SK-N-SH (cell line): ENCODE data around the gene DOCK8. TPM values are rescaled to one million over a fixed set of nuclear protein-coding genes. Genes with fewer than 3 reads are reported as not detected.

ENCODE experiments used
- CTCF ChIA-PET: fragments of 300-600, 350-600 bp; formaldehyde crosslinking; extraction: SDS; loops from one replicate; lab custom pipeline; 2021; lab: Yijun Ruan, JAX
- POLR2A ChIA-PET: fragments of 350-600 bp; sonication (Branson Sonifier 250); formaldehyde crosslinking; extraction: SDS; loops from one replicate; lab custom pipeline; 2020; ENCODE audit warnings: antibody characterized with exemption, inconsistent platforms; lab: Yijun Ruan, JAX
- DNase-seq: peaks from one replicate; pipeline ENCODE4 v3.0.0; 2012
- H2AFZ ChIP-seq: fragments of 200-600 bp; sonication (generic); 2 replicates; pipeline ENCODE4 v1.8.1; 2016; ENCODE audit warnings: antibody characterized with exemption, mild to moderate bottlenecking, low read depth
- H3F3A ChIP-seq: fragments of 200-600 bp; sonication (generic); replicated peaks from 2 replicates; pipeline ENCODE3; 2016; ENCODE audit warnings: antibody characterized with exemption, mild to moderate bottlenecking; ENCODE audit not compliant: insufficient read depth
- H3K27ac ChIP-seq, 2 experiments: fragments of 200-500 bp in 1 of 2; fragments of 200-600 bp in 1 of 2; sonication (Bioruptor generic) in 1 of 2; sonication (generic), shearing (Covaris generic) in 1 of 2; 2 replicates each; pipeline versions ENCODE4 v1.5.1 to v1.6.1; 2014 to 2016; ENCODE audit warnings: low read depth in 2 of 2, inconsistent platforms in 1 of 2, low read length in 1 of 2, mild to moderate bottlenecking in 1 of 2, mixed read lengths in 1 of 2
- H3K27me3 ChIP-seq: fragments of 200-600 bp; sonication (generic), shearing (Covaris generic); 2 replicates; pipeline ENCODE4 v1.6.1; 2016; ENCODE audit warnings: mixed run types; ENCODE audit not compliant: insufficient read depth
- H3K36me3 ChIP-seq, 2 experiments: fragments of 200-500 bp in 1 of 2; fragments of 200-600 bp in 1 of 2; sonication (Bioruptor generic) in 1 of 2; sonication (generic) in 1 of 2; replicated peaks in 1 of 2; 2 replicates each; pipeline versions ENCODE3 to v1.5.1; 2014 to 2016; ENCODE audit warnings: low read length in 1 of 2, mild to moderate bottlenecking in 1 of 2; ENCODE audit not compliant: insufficient read depth in 2 of 2, control insufficient read depth in 1 of 2
- H3K4me1 ChIP-seq, 2 experiments: fragments of 200-500 bp in 1 of 2; fragments of 200-600 bp in 1 of 2; sonication (Bioruptor generic) in 1 of 2; sonication (generic), shearing (Covaris generic) in 1 of 2; 2 replicates each; pipeline versions ENCODE4 v1.5.1 to v1.6.1; 2014 to 2016; ENCODE audit warnings: low read depth in 1 of 2, low read length in 1 of 2, mixed run types in 1 of 2; ENCODE audit not compliant: insufficient read depth in 2 of 2, control insufficient read depth in 1 of 2
- H3K4me2 ChIP-seq: fragments of 200-600 bp; sonication (generic), shearing (Covaris generic); 2 replicates; pipeline ENCODE4 v1.6.1; 2017; ENCODE audit warnings: mixed run types
- H3K4me3 ChIP-seq, 2 experiments: fragments of 200-500 bp in 1 of 2; fragments of 200-600 bp in 1 of 2; sonication (Bioruptor generic) in 1 of 2; sonication (generic), shearing (Covaris generic) in 1 of 2; 2 replicates each; pipeline versions ENCODE4 v1.5.1 to v1.8.1; 2014 to 2016; ENCODE audit warnings: low read depth in 2 of 2, inconsistent platforms in 1 of 2, low read length in 1 of 2, mild to moderate bottlenecking in 1 of 2, mixed read lengths in 1 of 2, moderate library complexity in 1 of 2
- H3K79me2 ChIP-seq: fragments of 200-600 bp; sonication (generic); 2 replicates; pipeline ENCODE4 v1.8.1; 2017; ENCODE audit warnings: mild to moderate bottlenecking; ENCODE audit not compliant: insufficient read depth
- H3K9ac ChIP-seq: fragments of 200-600 bp; sonication (generic); 2 replicates; pipeline ENCODE4 v1.6.1; 2017; ENCODE audit warnings: mixed run types
- H3K9me2 ChIP-seq: fragments of 200-600 bp; sonication (generic); 2 replicates; pipeline ENCODE4 v1.6.1; 2017; ENCODE audit warnings: mixed run types
- H3K9me3 ChIP-seq: fragments of 200-600 bp; sonication (generic); 2 replicates; pipeline ENCODE4 v1.6.1; 2017; ENCODE audit warnings: mixed run types, mild to moderate bottlenecking, moderate library complexity
- H4K20me1 ChIP-seq: fragments of 200-600 bp; sonication (generic); 2 replicates; pipeline ENCODE4 v1.6.1; 2017; ENCODE audit warnings: mild to moderate bottlenecking, mixed run types; ENCODE audit not compliant: insufficient read depth
- FOSL2 ChIP-seq: IDR thresholded peaks from 2 replicates; pipeline ENCODE4 v1.4.0; 2012; ENCODE audit warnings: low read depth, mild to moderate bottlenecking, moderate library complexity, borderline replicate concordance
- SIN3A ChIP-seq: IDR thresholded peaks from 2 replicates; pipeline ENCODE4 v1.6.1; 2012; ENCODE audit warnings: low read depth, mild to moderate bottlenecking, low read length, moderate library complexity, borderline replicate concordance
- TAF1 ChIP-seq: IDR thresholded peaks from 2 replicates; pipeline ENCODE4 v1.6.1; 2012; ENCODE audit warnings: low read depth, mild to moderate bottlenecking, low read length, moderate library complexity, borderline replicate concordance
- WGBS: methylation state at CpG from one replicate; pipeline ENCODE4 v1.1.6; 2017; ENCODE audit warnings: low lambda C conversion rate; 5-methylcytosine and 5-hydroxymethylcytosine counted together
- polyA plus RNA-seq, 3 experiments: library from polyadenylated mRNA; depleted of rRNA; stranded (reverse); fragments of >200 nt; gene quantifications; 2 replicates each; pipeline ENCODE4 v1.2.3, GENCODE V29; 2012
- TF ChIP-seq, protein P1 (sequence below): fragments of 200-600 bp; sonication (generic); IDR thresholded peaks from 2 replicates; pipeline ENCODE4 v1.6.1; 2017; ENCODE audit warnings: antibody characterized with exemption, mild to moderate bottlenecking, moderate library complexity
- TF ChIP-seq, protein P2 (sequence below): IDR thresholded peaks from 2 replicates; pipeline ENCODE4 v1.4.0; 2012; ENCODE audit warnings: low read depth
- TF ChIP-seq, protein P3 (sequence below): IDR thresholded peaks from 2 replicates; pipeline ENCODE4 v1.6.1; 2012; ENCODE audit warnings: mild to moderate bottlenecking, low read depth, low read length, moderate library complexity
- TF ChIP-seq, protein P4 (sequence below): IDR thresholded peaks from 2 replicates; pipeline ENCODE4; 2012
- TF ChIP-seq, protein P5 (sequence below): fragments of 150-350 bp; IDR thresholded peaks from 2 replicates; pipeline ENCODE4 v1.6.1; 2017; ENCODE audit warnings: antibody characterized with exemption, low read length, low read depth, borderline replicate concordance

The DOCK8 gene
- polyA plus RNA-seq, 1 of the 3 experiments (the other 2 are of a cell fraction): not detected

DNA sequence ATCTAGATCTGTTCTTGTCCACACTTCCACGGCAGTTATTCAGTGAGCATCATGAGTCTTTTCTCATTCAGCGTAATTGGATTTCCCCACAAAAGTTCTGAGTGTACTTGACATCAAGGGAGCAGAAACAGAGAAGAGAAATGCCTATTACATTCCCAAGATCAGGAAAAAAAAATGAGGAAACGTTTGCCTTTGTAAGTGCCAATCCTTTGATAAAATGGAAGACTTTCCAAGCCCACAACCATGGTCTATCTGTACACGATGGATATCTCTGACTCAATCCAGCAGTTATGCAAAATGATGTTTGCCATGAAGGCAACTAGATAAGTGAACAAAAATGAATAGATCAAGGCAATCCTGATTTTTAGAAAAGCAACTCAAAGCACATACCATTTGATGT is 235.9 kb downstream of the DOCK8 start (continued):
- TF ChIP-seq, protein P1, sequence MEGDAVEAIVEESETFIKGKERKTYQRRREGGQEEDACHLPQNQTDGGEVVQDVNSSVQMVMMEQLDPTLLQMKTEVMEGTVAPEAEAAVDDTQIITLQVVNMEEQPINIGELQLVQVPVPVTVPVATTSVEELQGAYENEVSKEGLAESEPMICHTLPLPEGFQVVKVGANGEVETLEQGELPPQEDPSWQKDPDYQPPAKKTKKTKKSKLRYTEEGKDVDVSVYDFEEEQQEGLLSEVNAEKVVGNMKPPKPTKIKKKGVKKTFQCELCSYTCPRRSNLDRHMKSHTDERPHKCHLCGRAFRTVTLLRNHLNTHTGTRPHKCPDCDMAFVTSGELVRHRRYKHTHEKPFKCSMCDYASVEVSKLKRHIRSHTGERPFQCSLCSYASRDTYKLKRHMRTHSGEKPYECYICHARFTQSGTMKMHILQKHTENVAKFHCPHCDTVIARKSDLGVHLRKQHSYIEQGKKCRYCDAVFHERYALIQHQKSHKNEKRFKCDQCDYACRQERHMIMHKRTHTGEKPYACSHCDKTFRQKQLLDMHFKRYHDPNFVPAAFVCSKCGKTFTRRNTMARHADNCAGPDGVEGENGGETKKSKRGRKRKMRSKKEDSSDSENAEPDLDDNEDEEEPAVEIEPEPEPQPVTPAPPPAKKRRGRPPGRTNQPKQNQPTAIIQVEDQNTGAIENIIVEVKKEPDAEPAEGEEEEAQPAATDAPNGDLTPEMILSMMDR: no peak
- TF ChIP-seq, all 33 proteins: peak for 0

DNA sequence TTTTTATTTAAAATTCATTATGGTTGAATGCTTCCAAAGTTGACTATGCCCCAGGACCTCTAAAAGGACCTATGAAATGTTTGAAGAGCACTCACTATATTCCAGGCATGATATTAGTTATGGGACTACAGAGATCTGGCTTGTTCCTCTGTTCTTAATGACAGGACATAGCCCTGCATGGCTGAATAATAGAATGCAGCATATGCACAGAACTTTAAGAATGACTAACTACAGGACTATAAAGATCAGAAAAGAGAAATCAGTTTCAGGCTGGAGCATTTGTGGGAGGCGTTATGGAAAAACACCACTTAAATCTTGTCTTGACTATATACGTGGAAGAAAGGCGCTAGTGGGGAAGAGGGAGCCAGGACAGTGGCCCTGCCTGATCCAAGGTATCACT is 239.2 kb downstream of the DOCK8 start:
- H4K20me1 ChIP-seq: no peaks in the 10 kb centered on the region
- POLR2A ChIA-PET: no interaction called here
- TF ChIP-seq, protein P2, sequence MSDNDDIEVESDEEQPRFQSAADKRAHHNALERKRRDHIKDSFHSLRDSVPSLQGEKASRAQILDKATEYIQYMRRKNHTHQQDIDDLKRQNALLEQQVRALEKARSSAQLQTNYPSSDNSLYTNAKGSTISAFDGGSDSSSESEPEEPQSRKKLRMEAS: no peak
- TF ChIP-seq, protein P3, sequence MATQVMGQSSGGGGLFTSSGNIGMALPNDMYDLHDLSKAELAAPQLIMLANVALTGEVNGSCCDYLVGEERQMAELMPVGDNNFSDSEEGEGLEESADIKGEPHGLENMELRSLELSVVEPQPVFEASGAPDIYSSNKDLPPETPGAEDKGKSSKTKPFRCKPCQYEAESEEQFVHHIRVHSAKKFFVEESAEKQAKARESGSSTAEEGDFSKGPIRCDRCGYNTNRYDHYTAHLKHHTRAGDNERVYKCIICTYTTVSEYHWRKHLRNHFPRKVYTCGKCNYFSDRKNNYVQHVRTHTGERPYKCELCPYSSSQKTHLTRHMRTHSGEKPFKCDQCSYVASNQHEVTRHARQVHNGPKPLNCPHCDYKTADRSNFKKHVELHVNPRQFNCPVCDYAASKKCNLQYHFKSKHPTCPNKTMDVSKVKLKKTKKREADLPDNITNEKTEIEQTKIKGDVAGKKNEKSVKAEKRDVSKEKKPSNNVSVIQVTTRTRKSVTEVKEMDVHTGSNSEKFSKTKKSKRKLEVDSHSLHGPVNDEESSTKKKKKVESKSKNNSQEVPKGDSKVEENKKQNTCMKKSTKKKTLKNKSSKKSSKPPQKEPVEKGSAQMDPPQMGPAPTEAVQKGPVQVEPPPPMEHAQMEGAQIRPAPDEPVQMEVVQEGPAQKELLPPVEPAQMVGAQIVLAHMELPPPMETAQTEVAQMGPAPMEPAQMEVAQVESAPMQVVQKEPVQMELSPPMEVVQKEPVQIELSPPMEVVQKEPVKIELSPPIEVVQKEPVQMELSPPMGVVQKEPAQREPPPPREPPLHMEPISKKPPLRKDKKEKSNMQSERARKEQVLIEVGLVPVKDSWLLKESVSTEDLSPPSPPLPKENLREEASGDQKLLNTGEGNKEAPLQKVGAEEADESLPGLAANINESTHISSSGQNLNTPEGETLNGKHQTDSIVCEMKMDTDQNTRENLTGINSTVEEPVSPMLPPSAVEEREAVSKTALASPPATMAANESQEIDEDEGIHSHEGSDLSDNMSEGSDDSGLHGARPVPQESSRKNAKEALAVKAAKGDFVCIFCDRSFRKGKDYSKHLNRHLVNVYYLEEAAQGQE: no peak
- TF ChIP-seq TAF1 (no peak), FOSL2 (no peak), SIN3A (no peak)
- TF ChIP-seq, protein P4, sequence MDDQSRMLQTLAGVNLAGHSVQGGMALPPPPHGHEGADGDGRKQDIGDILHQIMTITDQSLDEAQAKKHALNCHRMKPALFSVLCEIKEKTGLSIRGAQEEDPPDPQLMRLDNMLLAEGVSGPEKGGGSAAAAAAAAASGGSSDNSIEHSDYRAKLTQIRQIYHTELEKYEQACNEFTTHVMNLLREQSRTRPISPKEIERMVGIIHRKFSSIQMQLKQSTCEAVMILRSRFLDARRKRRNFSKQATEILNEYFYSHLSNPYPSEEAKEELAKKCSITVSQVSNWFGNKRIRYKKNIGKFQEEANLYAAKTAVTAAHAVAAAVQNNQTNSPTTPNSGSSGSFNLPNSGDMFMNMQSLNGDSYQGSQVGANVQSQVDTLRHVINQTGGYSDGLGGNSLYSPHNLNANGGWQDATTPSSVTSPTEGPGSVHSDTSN: no peak
- TF ChIP-seq, protein P5, sequence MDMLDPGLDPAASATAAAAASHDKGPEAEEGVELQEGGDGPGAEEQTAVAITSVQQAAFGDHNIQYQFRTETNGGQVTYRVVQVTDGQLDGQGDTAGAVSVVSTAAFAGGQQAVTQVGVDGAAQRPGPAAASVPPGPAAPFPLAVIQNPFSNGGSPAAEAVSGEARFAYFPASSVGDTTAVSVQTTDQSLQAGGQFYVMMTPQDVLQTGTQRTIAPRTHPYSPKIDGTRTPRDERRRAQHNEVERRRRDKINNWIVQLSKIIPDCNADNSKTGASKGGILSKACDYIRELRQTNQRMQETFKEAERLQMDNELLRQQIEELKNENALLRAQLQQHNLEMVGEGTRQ: no peak
- TF ChIP-seq, all 33 proteins: peak for 0
- H3K79me2 ChIP-seq: no peaks in the 10 kb centered on the region
- peaks cover 17% of the 10 kb centered on the region; the same call in 1 of the 2 replicates for H3K27me3 ChIP-seq
- H3K27ac ChIP-seq: no peak overlapping the region
- no peak for DNase-seq
- H3K4me3 ChIP-seq: no peak overlapping the region
- no peaks in the 10 kb centered on the region for H3K4me1 ChIP-seq
- H3K9me3 ChIP-seq: no peaks in the 10 kb centered on the region
- no peaks in the 10 kb centered on the region for H3F3A ChIP-seq
- no peaks in the 10 kb centered on the region for H3K36me3 ChIP-seq
- no peak overlapping the region for H2AFZ ChIP-seq
- no peaks in the 10 kb centered on the region for H3K9me2 ChIP-seq
- WGBS: 27% methylated on average over 3 of the region's 3 CpGs
- no peak overlapping the region for H3K4me2 ChIP-seq
- CTCF ChIA-PET: no interaction called here
- no peak overlapping the region for H3K9ac ChIP-seq
